ENCODE data around the gene CDCA8.

DNA sequence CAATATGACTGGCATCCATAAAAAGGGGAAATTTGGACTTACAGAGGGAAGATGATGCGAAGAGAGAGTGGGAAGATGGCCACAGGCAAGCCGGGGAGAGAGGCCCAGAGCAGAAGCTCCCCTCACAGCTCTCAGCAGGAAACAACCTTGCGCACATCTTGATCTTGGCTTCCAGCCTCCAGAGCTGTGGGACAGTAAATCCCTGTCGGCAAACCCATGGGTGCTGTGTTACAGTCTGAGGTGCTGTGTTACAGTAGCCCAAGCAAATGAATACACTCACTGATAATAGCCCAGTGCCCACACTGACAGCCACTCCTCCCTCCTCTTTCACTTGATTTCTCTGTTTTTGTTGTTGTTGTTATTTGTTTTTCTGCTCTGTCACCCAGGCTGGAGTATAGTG is 22.4 kb downstream of the CDCA8 start:
- TF ChIP-seq, protein P1, sequence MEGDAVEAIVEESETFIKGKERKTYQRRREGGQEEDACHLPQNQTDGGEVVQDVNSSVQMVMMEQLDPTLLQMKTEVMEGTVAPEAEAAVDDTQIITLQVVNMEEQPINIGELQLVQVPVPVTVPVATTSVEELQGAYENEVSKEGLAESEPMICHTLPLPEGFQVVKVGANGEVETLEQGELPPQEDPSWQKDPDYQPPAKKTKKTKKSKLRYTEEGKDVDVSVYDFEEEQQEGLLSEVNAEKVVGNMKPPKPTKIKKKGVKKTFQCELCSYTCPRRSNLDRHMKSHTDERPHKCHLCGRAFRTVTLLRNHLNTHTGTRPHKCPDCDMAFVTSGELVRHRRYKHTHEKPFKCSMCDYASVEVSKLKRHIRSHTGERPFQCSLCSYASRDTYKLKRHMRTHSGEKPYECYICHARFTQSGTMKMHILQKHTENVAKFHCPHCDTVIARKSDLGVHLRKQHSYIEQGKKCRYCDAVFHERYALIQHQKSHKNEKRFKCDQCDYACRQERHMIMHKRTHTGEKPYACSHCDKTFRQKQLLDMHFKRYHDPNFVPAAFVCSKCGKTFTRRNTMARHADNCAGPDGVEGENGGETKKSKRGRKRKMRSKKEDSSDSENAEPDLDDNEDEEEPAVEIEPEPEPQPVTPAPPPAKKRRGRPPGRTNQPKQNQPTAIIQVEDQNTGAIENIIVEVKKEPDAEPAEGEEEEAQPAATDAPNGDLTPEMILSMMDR (conservative IDR thresholded peaks at IDR 0.05; ENCODE audit: low read depth in 2 of 2), result no peak
- TF ChIP-seq EZH2phosphoT487 (IDR thresholded peaks at IDR 0.05; ENCODE audit: unreplicated experiment), result no peak
- TF ChIP-seq JUNB (IDR thresholded peaks at IDR 0.05; ENCODE audit: unreplicated experiment), result no peak
- TF ChIP-seq POLR2AphosphoS5 (IDR thresholded peaks at IDR 0.05; ENCODE audit: low read depth), result no peak
- TF ChIP-seq NANOG (IDR thresholded peaks at IDR 0.05; ENCODE audit: borderline replicate concordance), result no peak
- TF ChIP-seq CREB1 (CRISPR knock-in tag; IDR thresholded peaks at IDR 0.05; ENCODE audit: low read depth), result no peak
- no peak for TF ChIP-seq STAT1 (IDR thresholded peaks at IDR 0.05; ENCODE audit: unreplicated experiment)
- no peak for TF ChIP-seq EZH2 (IDR thresholded peaks at IDR 0.05; ENCODE audit: low read depth, unreplicated experiment)
- TF ChIP-seq ZNF331 (CRISPR knock-in tag; IDR thresholded peaks at IDR 0.05; ENCODE audit: low read depth), result no peak
